Nephron progenitor cell (in vitro differentiated cells): ENCODE measurements around the gene FAM47E.

ENCODE experiments used
- DNase-seq: peaks from one replicate; pipeline ENCODE4 v3.0.0; 2021
- H3K27ac Mint-ChIP-seq: 2 replicates; pipeline ENCODE4 v1.8.0; 2021; ENCODE audit warnings: mild to moderate bottlenecking, moderate library complexity, mixed read lengths
- H3K27me3 Mint-ChIP-seq: 2 replicates; pipeline ENCODE4 v1.8.0; 2021; ENCODE audit warnings: mild to moderate bottlenecking, low read depth, mixed read lengths; ENCODE audit not compliant: poor library complexity
- H3K36me3 Mint-ChIP-seq: 2 replicates; pipeline ENCODE4 v1.8.0; 2021; ENCODE audit warnings: low read depth, mixed read lengths
- H3K4me1 Mint-ChIP-seq: 2 replicates; pipeline ENCODE4 v1.8.0; 2021; ENCODE audit warnings: mixed read lengths
- H3K4me3 Mint-ChIP-seq: 2 replicates; pipeline ENCODE4 v1.8.0; 2021; ENCODE audit warnings: mild to moderate bottlenecking, moderate library complexity, mixed read lengths
- H3K9me3 Mint-ChIP-seq: 2 replicates; pipeline ENCODE4 v1.8.0; 2021; ENCODE audit warnings: mild to moderate bottlenecking, moderate library complexity, mixed read lengths
- TF ChIP-seq, protein P1 (sequence below): fragments of 200-600 bp; sonication (generic); IDR thresholded peaks from 2 replicates; pipeline ENCODE4 v1.5.0; 2021; ENCODE audit warnings: antibody characterized with exemption

FAM47E gene

DNA sequence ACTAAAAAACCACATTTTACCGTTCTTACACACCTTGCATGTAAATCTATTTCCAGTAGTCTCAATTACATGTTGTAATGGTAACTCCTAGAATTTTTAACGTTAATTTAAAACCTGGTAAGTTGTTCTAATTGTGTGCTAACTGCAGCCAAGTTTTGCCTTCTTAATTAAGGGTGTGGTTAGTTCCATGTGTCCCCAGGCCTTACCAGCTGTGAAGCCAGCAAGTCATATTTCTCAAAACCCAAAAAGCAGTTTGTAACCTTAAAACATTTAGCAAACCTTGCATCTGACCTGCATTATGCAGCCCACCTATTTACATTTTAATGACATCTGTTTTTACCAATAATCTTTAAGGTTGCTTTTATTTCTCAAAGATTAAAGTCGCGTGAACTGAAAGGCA lies 18.4 kb upstream of the FAM47E start:
- H3K4me3 Mint-ChIP-seq: no peak overlapping the region
- DNase-seq: no peak
- H3K9me3 Mint-ChIP-seq: peaks cover 43% of the 10 kb centered on the region
- no peak overlapping the region for H3K27ac Mint-ChIP-seq
- TF ChIP-seq, protein P1, sequence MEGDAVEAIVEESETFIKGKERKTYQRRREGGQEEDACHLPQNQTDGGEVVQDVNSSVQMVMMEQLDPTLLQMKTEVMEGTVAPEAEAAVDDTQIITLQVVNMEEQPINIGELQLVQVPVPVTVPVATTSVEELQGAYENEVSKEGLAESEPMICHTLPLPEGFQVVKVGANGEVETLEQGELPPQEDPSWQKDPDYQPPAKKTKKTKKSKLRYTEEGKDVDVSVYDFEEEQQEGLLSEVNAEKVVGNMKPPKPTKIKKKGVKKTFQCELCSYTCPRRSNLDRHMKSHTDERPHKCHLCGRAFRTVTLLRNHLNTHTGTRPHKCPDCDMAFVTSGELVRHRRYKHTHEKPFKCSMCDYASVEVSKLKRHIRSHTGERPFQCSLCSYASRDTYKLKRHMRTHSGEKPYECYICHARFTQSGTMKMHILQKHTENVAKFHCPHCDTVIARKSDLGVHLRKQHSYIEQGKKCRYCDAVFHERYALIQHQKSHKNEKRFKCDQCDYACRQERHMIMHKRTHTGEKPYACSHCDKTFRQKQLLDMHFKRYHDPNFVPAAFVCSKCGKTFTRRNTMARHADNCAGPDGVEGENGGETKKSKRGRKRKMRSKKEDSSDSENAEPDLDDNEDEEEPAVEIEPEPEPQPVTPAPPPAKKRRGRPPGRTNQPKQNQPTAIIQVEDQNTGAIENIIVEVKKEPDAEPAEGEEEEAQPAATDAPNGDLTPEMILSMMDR: no peak
- peaks cover 9% of the 10 kb centered on the region for H3K27me3 Mint-ChIP-seq
- H3K36me3 Mint-ChIP-seq: peaks cover 13% of the 10 kb centered on the region
- H3K4me1 Mint-ChIP-seq: peaks cover 16% of the 10 kb centered on the region

DNA sequence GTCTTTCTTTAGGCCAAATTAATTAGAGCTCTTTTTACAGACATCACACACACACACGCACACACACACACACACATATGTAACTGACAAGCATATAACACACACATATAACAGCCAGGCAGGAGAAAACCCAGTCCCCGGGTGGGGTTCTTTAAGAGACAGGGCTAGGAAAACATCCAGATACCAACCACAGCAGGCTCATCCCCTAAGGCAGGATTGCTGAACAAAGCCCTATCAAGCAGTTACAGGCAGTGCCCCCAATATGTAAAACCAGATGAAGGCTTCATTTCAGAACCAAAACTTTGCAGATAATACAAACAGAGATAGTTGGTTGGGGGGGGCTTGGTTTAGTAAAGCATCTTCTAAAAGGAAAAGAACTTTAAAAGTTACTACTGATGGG lies 18.0 kb upstream of the FAM47E start:
- Mint-ChIP-seq H3K4me3 (peak overlapping the region; percentile 11), H3K9me3 (peaks cover 44% of the 10 kb centered on the region), H3K36me3 (peaks cover 13% of the 10 kb centered on the region), H3K27ac (no peak overlapping the region), H3K27me3 (peaks cover 9% of the 10 kb centered on the region), H3K4me1 (peaks cover 16% of the 10 kb centered on the region)
- DNase-seq: no peak
- TF ChIP-seq, protein P1: no peak

DNA sequence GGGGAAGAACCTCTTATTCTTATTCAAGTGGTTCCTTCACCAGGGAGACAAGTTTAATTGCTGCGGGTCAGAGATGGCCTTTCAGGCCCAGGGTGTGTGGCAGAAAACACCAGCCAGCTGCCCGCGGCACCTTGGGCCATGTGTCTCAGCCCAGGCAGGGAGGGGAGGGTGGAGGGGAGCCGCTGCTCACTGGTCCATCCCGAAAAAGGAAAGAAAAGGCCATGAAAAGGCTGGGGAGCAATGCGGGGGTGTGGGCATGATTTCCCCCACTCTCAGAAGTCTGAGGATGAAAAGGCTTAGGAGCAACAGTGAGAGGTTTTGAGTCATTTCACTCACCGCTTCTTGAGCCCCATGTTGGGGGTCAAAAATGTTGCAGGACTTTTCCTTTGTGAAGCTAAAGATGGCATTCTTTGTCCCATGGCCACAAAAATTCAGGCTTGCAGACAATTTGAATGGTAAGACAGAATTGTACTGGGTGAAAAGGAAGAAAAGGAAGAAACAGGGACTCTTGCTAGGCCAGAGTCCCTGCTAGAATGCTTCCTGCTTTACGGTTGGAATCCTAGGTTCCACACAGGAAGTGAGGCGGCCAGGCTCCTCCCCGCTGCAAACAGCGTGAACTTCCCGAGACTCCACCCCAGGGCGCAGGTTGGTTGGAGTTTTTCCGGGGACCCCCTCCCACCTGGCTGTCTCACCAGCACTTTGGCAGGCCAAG lies 17.4 kb upstream of the FAM47E start:
- no peak overlapping the region for H3K4me3 Mint-ChIP-seq
- H3K27ac Mint-ChIP-seq: no peak overlapping the region
- peaks cover 43% of the 10 kb centered on the region for H3K9me3 Mint-ChIP-seq
- no peak for DNase-seq
- peaks cover 7% of the 10 kb centered on the region for H3K36me3 Mint-ChIP-seq
- H3K27me3 Mint-ChIP-seq: peaks cover 9% of the 10 kb centered on the region
- peaks cover 16% of the 10 kb centered on the region for H3K4me1 Mint-ChIP-seq
- TF ChIP-seq, protein P1: no peak

DNA sequence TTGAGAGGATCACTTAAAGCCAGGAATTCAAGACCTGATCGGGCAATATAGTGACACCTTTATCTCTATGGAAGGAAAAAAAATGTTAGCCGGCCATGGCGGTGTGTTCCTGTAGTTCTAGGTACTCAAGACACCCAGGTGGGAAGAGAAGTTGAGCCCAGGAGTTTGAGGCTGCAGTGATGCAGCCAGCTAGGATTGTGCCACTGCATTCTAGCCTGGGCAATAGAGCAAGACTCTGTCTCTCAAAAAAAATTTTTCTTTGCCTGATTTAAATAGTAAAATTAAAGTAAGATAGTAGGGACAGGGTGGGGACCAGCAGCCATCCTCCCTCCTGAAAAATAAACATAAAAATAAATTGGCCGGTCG lies 16.9 kb upstream of the FAM47E start:
- peaks cover 4% of the 10 kb centered on the region for H3K36me3 Mint-ChIP-seq
- DNase-seq: no peak
- no peak overlapping the region for H3K27ac Mint-ChIP-seq
- no peak overlapping the region for H3K4me3 Mint-ChIP-seq
- peaks cover 9% of the 10 kb centered on the region for H3K27me3 Mint-ChIP-seq
- H3K4me1 Mint-ChIP-seq: peaks cover 16% of the 10 kb centered on the region
- peaks cover 41% of the 10 kb centered on the region for H3K9me3 Mint-ChIP-seq
- TF ChIP-seq, protein P1: no peak

DNA sequence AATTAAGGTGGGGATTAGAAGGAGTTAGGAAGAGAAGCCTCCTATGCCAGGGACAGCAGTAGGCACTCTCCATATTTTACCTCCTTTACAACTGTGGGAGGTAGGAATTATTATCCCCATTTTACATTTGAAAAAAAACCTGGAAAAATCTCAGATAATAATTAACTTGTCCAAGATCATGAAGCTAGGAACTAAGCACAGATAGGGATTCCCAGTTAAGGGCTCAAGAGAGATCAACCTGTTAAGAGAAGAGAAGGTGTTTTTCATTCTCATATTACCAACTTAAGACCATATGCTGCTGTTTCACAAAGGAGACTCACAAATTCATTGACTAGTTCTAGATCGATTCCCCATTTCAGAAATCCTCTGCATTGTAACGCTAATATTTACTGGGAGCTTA lies 16.1 kb upstream of the FAM47E start:
- no peak for DNase-seq
- H3K4me1 Mint-ChIP-seq: peaks cover 16% of the 10 kb centered on the region
- H3K9me3 Mint-ChIP-seq: peaks cover 46% of the 10 kb centered on the region
- TF ChIP-seq, protein P1: no peak
- no peak overlapping the region for H3K4me3 Mint-ChIP-seq
- no peak overlapping the region for H3K27ac Mint-ChIP-seq
- H3K27me3 Mint-ChIP-seq: peaks cover 9% of the 10 kb centered on the region
- H3K36me3 Mint-ChIP-seq: peaks cover 5% of the 10 kb centered on the region

DNA sequence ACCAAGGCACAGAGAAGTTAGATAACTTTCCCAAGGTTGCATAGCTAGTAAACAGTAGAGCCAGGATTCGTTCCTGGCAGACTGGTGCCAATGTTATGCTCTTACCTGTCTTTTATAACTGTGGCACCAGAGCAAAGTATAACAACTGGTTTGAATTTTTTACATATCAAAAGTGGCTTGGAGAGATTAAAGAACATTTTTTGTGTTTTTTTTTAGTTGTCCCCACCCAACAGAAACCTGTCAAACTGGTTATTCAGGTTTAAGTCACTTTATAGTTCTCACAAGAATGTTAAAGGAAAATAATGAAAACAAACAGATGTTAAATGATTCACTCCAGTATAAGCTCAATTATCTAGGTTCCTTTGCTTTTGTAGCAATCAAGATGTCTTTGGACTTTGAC lies 15.6 kb upstream of the FAM47E start:
- TF ChIP-seq, protein P1: no peak
- Mint-ChIP-seq H3K4me1 (peaks cover 16% of the 10 kb centered on the region), H3K27me3 (peaks cover 9% of the 10 kb centered on the region), H3K36me3 (peaks cover 10% of the 10 kb centered on the region), H3K27ac (no peak overlapping the region), H3K4me3 (no peak overlapping the region), H3K9me3 (peaks cover 52% of the 10 kb centered on the region)
- no peak for DNase-seq
